ENCODE results near the gene PIP5K1B.

PIP5K1B gene

GRCh38 chr9:68768619-68769018, 63.6 kb downstream of the PIP5K1B start:
- DNase-seq (ENCODE audit: low read depth in 2 of 3, low spot score in 1 of 3): no peak

- no peak for DNase-seq (ENCODE audit: low read depth in 2 of 3, low spot score in 1 of 3)
These were observed 64.8 kb downstream of the PIP5K1B start for GRCh38 chr9:68769852-68770251.

GRCh38 chr9:68771376-68771775, 66.3 kb downstream of the PIP5K1B start:
- no peak for DNase-seq (ENCODE audit: low read depth in 2 of 3, low spot score in 1 of 3)

- no peak for DNase-seq (ENCODE audit: low read depth in 2 of 3, low spot score in 1 of 3)
These were observed 70.1 kb downstream of the PIP5K1B start for GRCh38 chr9:68775003-68775730.

- no peak for DNase-seq (ENCODE audit: low read depth in 2 of 3, low spot score in 1 of 3)
These were observed 72.2 kb downstream of the PIP5K1B start for GRCh38 chr9:68777070-68777763.

- DNase-seq (ENCODE audit: low read depth in 2 of 3, low spot score in 1 of 3): no peak
These were observed 73.6 kb downstream of the PIP5K1B start for GRCh38 chr9:68778635-68779034.

GRCh38 chr9:68779558-68780379, 74.7 kb downstream of the PIP5K1B start:
- peak; percentile 89 to 92 (median 91) for DNase-seq (ENCODE audit: low read depth in 2 of 3, low spot score in 1 of 3)

- DNase-seq (ENCODE audit: low read depth in 2 of 3, low spot score in 1 of 3): no peak
These were observed 75.3 kb downstream of the PIP5K1B start for GRCh38 chr9:68780380-68780712.

GRCh38 chr9:68780720-68781119, 75.7 kb downstream of the PIP5K1B start:
- DNase-seq (ENCODE audit: low read depth in 2 of 3, low spot score in 1 of 3): peak in 1 of 3 donors; percentile 8

- DNase-seq (ENCODE audit: low read depth in 2 of 3, low spot score in 1 of 3): no peak
These were observed 76.9 kb downstream of the PIP5K1B start for GRCh38 chr9:68781928-68782327.

GRCh38 chr9:68782546-68782945, 77.5 kb downstream of the PIP5K1B start:
- no peak for DNase-seq (ENCODE audit: low read depth in 2 of 3, low spot score in 1 of 3)

- DNase-seq (ENCODE audit: low read depth in 2 of 3, low spot score in 1 of 3): no peak
These were observed 80.9 kb downstream of the PIP5K1B start for GRCh38 chr9:68785965-68786364.

- DNase-seq (ENCODE audit: low read depth in 2 of 3, low spot score in 1 of 3): no peak
These were observed 86.1 kb downstream of the PIP5K1B start for GRCh38 chr9:68791169-68791568.

GRCh38 chr9:68793605-68794343, 88.7 kb downstream of the PIP5K1B start:
- no peak for DNase-seq (ENCODE audit: low read depth in 2 of 3, low spot score in 1 of 3)

GRCh38 chr9:68794898-68795297, 89.9 kb downstream of the PIP5K1B start:
- no peak for DNase-seq (ENCODE audit: low read depth in 2 of 3, low spot score in 1 of 3)

GRCh38 chr9:68795411-68795810, 90.4 kb downstream of the PIP5K1B start:
- DNase-seq (ENCODE audit: low read depth in 2 of 3, low spot score in 1 of 3): no peak

- DNase-seq (ENCODE audit: low read depth in 2 of 3, low spot score in 1 of 3): no peak
These were observed 92.1 kb downstream of the PIP5K1B start for GRCh38 chr9:68797116-68797515.

- no peak for DNase-seq (ENCODE audit: low read depth in 2 of 3, low spot score in 1 of 3)
These were observed 93.4 kb downstream of the PIP5K1B start for GRCh38 chr9:68798423-68798822.

- DNase-seq (ENCODE audit: low read depth in 2 of 3, low spot score in 1 of 3): no peak
These were observed 95.8 kb downstream of the PIP5K1B start for GRCh38 chr9:68800836-68801235.

- DNase-seq (ENCODE audit: low read depth in 2 of 3, low spot score in 1 of 3): peak in 2 of 3 donors; percentile 16 to 28
These were observed 97.5 kb downstream of the PIP5K1B start for GRCh38 chr9:68802525-68803015.
